ENCODE measurements around the gene NPHS1.

GRCh38 chr19:35783469-35784434 is 68.6 kb downstream of the NPHS1 start:
- TF ChIP-seq, protein P1, sequence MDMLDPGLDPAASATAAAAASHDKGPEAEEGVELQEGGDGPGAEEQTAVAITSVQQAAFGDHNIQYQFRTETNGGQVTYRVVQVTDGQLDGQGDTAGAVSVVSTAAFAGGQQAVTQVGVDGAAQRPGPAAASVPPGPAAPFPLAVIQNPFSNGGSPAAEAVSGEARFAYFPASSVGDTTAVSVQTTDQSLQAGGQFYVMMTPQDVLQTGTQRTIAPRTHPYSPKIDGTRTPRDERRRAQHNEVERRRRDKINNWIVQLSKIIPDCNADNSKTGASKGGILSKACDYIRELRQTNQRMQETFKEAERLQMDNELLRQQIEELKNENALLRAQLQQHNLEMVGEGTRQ (IDR thresholded peaks at IDR 0.05; ENCODE audit: low read length): no peak
- TF ChIP-seq, protein P2, sequence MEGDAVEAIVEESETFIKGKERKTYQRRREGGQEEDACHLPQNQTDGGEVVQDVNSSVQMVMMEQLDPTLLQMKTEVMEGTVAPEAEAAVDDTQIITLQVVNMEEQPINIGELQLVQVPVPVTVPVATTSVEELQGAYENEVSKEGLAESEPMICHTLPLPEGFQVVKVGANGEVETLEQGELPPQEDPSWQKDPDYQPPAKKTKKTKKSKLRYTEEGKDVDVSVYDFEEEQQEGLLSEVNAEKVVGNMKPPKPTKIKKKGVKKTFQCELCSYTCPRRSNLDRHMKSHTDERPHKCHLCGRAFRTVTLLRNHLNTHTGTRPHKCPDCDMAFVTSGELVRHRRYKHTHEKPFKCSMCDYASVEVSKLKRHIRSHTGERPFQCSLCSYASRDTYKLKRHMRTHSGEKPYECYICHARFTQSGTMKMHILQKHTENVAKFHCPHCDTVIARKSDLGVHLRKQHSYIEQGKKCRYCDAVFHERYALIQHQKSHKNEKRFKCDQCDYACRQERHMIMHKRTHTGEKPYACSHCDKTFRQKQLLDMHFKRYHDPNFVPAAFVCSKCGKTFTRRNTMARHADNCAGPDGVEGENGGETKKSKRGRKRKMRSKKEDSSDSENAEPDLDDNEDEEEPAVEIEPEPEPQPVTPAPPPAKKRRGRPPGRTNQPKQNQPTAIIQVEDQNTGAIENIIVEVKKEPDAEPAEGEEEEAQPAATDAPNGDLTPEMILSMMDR (IDR thresholded peaks at IDR 0.05; ENCODE audit: control extremely low read depth in 1 of 3, insufficient read depth in 1 of 3, low read depth in 1 of 3, low read length in 3 of 3): peak; percentile 60 to 67 (median 64)
- TF ChIP-seq ZNF274 (IDR thresholded peaks at IDR 0.05; ENCODE audit: borderline replicate concordance, extremely low read depth, low read length) (no peak), SUZ12 (IDR thresholded peaks at IDR 0.05; ENCODE audit: low read length) (no peak), HDAC2 (IDR thresholded peaks at IDR 0.05; ENCODE audit: borderline replicate concordance in 1 of 2, low read depth in 2 of 2, low read length in 2 of 2) (no peak), EP300 (IDR thresholded peaks at IDR 0.05; ENCODE audit: borderline replicate concordance in 1 of 2, low read depth in 2 of 2, low read length in 2 of 2) (no peak), SP1 (IDR thresholded peaks at IDR 0.05; ENCODE audit: low read depth, low read length) (no peak)
